HepG2 (cell line): ENCODE data around the gene ENSA. TPM values are rescaled to one million over a fixed set of nuclear protein-coding genes. Genes with fewer than 3 reads are reported as not detected.

ENCODE experiments used
- ATAC-seq: fragments of 200-7000 bp; cut with Tn5 transposase; 3 replicates; pipeline ENCODE4 v1.9.1; 2020; ENCODE audit warnings: mild to moderate bottlenecking, moderate library complexity
- BruUV-seq: library from RNA; stranded (reverse); fragments of 400-500 nt; replicated peaks from 2 replicates; lab custom pipeline; 2021; lab: Mats Ljungman, UMichigan
- CTCF ChIA-PET: fragments of 300-600 bp; formaldehyde crosslinking; extraction: SDS; loops from one replicate; lab custom pipeline; 2021; ENCODE audit warnings: low total read pairs, inconsistent platforms, low intra/inter-chr PET ratio; lab: Yijun Ruan, JAX
- POLR2A ChIA-PET: fragments of 350-600 bp; sonication (Branson Sonifier 250); formaldehyde crosslinking; loops from one replicate; lab custom pipeline; 2020; ENCODE audit warnings: antibody characterized with exemption, inconsistent platforms; lab: Yijun Ruan, JAX
- DNase-seq: peaks from one replicate; pipeline ENCODE4 v3.0.0-alpha.2; 2015; ENCODE audit warnings: low spot score
- FAIRE-seq: peaks from 3 replicates; lab custom pipeline; 2011; peaks lifted over from hg19 to GRCh38; lab: Jason Lieb, UNC
- H2AFZ ChIP-seq: one replicate; pipeline ENCODE4 v1.6.1; 2011; ENCODE audit warnings: low read length, inconsistent platforms
- H3K27ac ChIP-seq: fragments of 300-600 bp; 3 replicates; pipeline ENCODE4 v1.8.0; 2011; ENCODE audit warnings: mixed run types, mild to moderate bottlenecking, mixed read lengths, low read length, inconsistent platforms; ENCODE audit not compliant: insufficient read depth; ENCODE audit errors: extremely low read length
- H3K27me3 ChIP-seq, 2 experiments: fragments of 200-600 bp in 1 of 2; 2 replicates in 1 of 2; 3 replicates in 1 of 2; pipeline versions ENCODE4 v1.6.0 to v1.8.0; 2011; ENCODE audit warnings: low read length in 2 of 2, mild to moderate bottlenecking in 2 of 2, moderate library complexity in 2 of 2, inconsistent platforms in 1 of 2; ENCODE audit not compliant: insufficient read depth in 2 of 2, control insufficient read depth in 1 of 2
- H3K36me3 ChIP-seq, 2 experiments: fragments of 200-600 bp in 1 of 2; replicated peaks in 1 of 2; 2 replicates in 1 of 2; 3 replicates in 1 of 2; pipeline versions ENCODE4 v1.5.1 to v1.8.0; 2011; ENCODE audit warnings: low read length in 2 of 2, inconsistent platforms in 1 of 2; ENCODE audit not compliant: insufficient read depth in 2 of 2, control insufficient read depth in 1 of 2
- H3K4me1 ChIP-seq: 2 replicates; pipeline ENCODE4 v1.5.1; 2012; ENCODE audit warnings: low read length, inconsistent platforms; ENCODE audit not compliant: insufficient read depth
- H3K4me2 ChIP-seq: 2 replicates; pipeline ENCODE4 v1.6.0; 2011; ENCODE audit warnings: low read depth, low read length, inconsistent platforms
- H3K4me3 ChIP-seq, 3 experiments: fragments of 200-600 bp in 1 of 3; sonication (generic), shearing (Covaris generic) in 1 of 3; replicated peaks in 1 of 3; 2 replicates each; pipeline ENCODE4 v1.5.1; 2011 to 2016; ENCODE audit warnings: low read length in 3 of 3, inconsistent platforms in 2 of 3, low read depth in 2 of 3, mild to moderate bottlenecking in 2 of 3, control low read depth in 1 of 3, mixed read lengths in 1 of 3; ENCODE audit not compliant: insufficient read depth in 1 of 3
- H3K79me2 ChIP-seq: one replicate; pipeline ENCODE4 v1.6.1; 2011; ENCODE audit warnings: low read length, inconsistent platforms; ENCODE audit not compliant: insufficient read depth
- H3K9ac ChIP-seq: 2 replicates; pipeline ENCODE4 v1.6.0; 2011; ENCODE audit warnings: mild to moderate bottlenecking, low read depth, low read length, inconsistent platforms; ENCODE audit not compliant: insufficient read depth
- H3K9me3 ChIP-seq: 2 replicates; pipeline ENCODE4 v1.5.1; 2012; ENCODE audit warnings: mild to moderate bottlenecking, low read length
- H4K20me1 ChIP-seq: 2 replicates; pipeline ENCODE4 v1.6.0; 2011; ENCODE audit warnings: inconsistent platforms, mild to moderate bottlenecking, low read length, moderate library complexity; ENCODE audit not compliant: insufficient read depth
- CCDC6 ChIP-seq: sonication (generic); formaldehyde crosslinking; IDR thresholded peaks from 2 replicates; pipeline ENCODE4 v1.8.1; 2022; ENCODE audit warnings: mild to moderate bottlenecking, missing genetic modification reagents, moderate library complexity
- YEATS2 ChIP-seq: sonication (generic); formaldehyde crosslinking; IDR thresholded peaks from 2 replicates; pipeline ENCODE4 v1.4.0; 2020; ENCODE audit warnings: missing genetic modification reagents, borderline replicate concordance
- ZNF883 ChIP-seq: sonication (generic); formaldehyde crosslinking; IDR thresholded peaks from 2 replicates; pipeline ENCODE4 v1.5.1; 2020; ENCODE audit warnings: mild to moderate bottlenecking, missing genetic modification reagents; ENCODE audit errors: not compliant biosample characterization
- WGBS: methylation state at CpG from one replicate; pipeline ENCODE4 v1.1.6; 2017; ENCODE audit warnings: low lambda C conversion rate; 5-methylcytosine and 5-hydroxymethylcytosine counted together
- in situ Hi-C: cut with HindIII; loops from 2 replicates; pipeline ENCODE4 v1.10.0; 2017; ENCODE audit warnings: low pct_unique_long_range_greater_than_20kb; ENCODE audit not compliant: extremely low pct_ligation_motif_present
- intact Hi-C: fragments of 100-400 bp; cut with micrococcal nuclease; formaldehyde crosslinking; loops from one replicate; pipeline ENCODE4 v1.10.0; 2022; ENCODE audit not compliant: unreplicated experiment
- polyA plus RNA-seq, 8 experiments: library from polyadenylated mRNA; depleted of rRNA in 3 of 8; stranded (reverse) in 7 of 8; unstranded in 1 of 8; fragments of >200 nt; fragmentation: Illumina TruSeq in 4 of 8; extraction: Trizol in 4 of 8; gene quantifications; 2 replicates each; pipeline versions ENCODE4 v1.2.1 to v1.2.3, GENCODE V29; 2011 to 2016; ENCODE audit warnings: low read depth in 4 of 8, missing spikeins in 1 of 8, mixed read lengths in 1 of 8; ENCODE audit not compliant: insufficient read depth in 1 of 8
- total RNA-seq, 5 experiments: library from RNA; depleted of rRNA; stranded (reverse); fragments of >200 nt; fragmentation: Illumina TruSeq; extraction: Trizol; gene quantifications; 2 replicates each; pipeline ENCODE4 v1.2.3, GENCODE V29; 2016; ENCODE audit warnings: low read depth in 1 of 5
- TF ChIP-seq, protein P1 (sequence below): sonication (generic); formaldehyde crosslinking; IDR thresholded peaks from 2 replicates; pipeline ENCODE4 v1.5.0; 2020; ENCODE audit warnings: mild to moderate bottlenecking, missing genetic modification reagents

Gene ENSA
- total and polyA plus RNA-seq, 2 of the 13 experiments (the other 11 are each of a cell fraction or from before 2014, with no cell fraction given) = 54.5 to 111 TPM

GRCh38 chr1:150612014-150612345, 17.4 kb downstream of the ENSA start (continued):
- TF ChIP-seq YEATS2 (CRISPR knock-in tag) (no peak), CCDC6 (CRISPR knock-in tag) (0 out of 2 replicates have a peak, but pooled peaks have one; percentile 3)
- TF ChIP-seq, all 625 proteins: peak for 8

DNA sequence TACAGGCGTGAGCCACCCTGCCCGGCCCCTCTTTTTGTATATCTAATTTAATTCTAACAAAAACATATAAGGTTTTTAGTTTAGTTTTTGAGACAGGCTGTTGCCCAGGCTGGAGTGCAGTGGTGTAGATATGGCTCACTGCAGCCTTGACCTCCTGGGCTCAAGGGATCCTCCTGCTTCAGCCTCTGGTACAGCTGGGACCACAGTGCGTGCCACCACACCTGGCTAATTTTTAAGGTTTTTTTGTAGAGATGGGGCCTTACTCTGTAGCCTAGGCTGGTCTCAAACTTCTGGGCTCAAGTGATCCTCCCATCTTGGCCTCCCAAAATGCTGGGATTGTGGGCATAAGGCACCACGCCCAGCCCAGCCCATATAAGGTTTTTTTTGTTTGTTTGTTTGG, 18.8 kb downstream of the ENSA start:
- Histone ChIP-seq H3K9me3 (no peaks in the 10 kb centered on the region), H3K4me1 (peaks cover 69% of the 10 kb centered on the region), H3K27me3 (no peaks in the 10 kb centered on the region), H4K20me1 (no peaks in the 10 kb centered on the region), H3K4me3 (no peak overlapping the region)
- BruUV-seq = no TSS peak
- POLR2A ChIA-PET = interaction anchor here (0.8 to 2.6 kb wide), 3 partner anchors 31 to 48 kb away, joined by 4 to 12 read pairs (median 6); partner anchors contain the start of gene MCL1
- TF ChIP-seq, protein P1, sequence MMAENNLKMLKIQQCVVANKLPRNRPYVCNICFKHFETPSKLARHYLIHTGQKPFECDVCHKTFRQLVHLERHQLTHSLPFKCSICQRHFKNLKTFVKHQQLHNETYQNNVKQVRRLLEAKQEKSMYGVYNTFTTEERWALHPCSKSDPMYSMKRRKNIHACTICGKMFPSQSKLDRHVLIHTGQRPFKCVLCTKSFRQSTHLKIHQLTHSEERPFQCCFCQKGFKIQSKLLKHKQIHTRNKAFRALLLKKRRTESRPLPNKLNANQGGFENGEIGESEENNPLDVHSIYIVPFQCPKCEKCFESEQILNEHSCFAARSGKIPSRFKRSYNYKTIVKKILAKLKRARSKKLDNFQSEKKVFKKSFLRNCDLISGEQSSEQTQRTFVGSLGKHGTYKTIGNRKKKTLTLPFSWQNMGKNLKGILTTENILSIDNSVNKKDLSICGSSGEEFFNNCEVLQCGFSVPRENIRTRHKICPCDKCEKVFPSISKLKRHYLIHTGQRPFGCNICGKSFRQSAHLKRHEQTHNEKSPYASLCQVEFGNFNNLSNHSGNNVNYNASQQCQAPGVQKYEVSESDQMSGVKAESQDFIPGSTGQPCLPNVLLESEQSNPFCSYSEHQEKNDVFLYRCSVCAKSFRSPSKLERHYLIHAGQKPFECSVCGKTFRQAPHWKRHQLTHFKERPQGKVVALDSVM = peak; percentile 66
- TF ChIP-seq ZNF883 (CRISPR knock-in tag) = no peak
- TF ChIP-seq, all 625 proteins: peak for 1
- Histone ChIP-seq H3K36me3 (peaks cover 0 to 8% of the 10 kb centered on the region in 2 experiments; a peak in 3 of 5 replicates), H2AFZ (no peak overlapping the region), H3K27ac (peak overlapping the region; percentile 95), H3K79me2 (peaks cover 3% of the 10 kb centered on the region), H3K9ac (peak overlapping the region; percentile 84), H3K4me2 (peak overlapping the region; percentile 68)
- FAIRE-seq = no peak
- WGBS = 95% methylated on average over 3 of the region's 4 CpGs
- CTCF ChIA-PET = no interaction called here
- DNase-seq = no peak
- intact Hi-C loops (loop anchor here (5.0 kb wide), 1 partner anchor 33 kb away; the partner anchor contains the start of gene MCL1), in situ Hi-C loops (no loop called here)
- no peak for ATAC-seq
